ENCODE data around the gene CCDC91. TPM values are rescaled to one million over a fixed set of nuclear protein-coding genes. Genes with fewer than 3 reads are reported as not detected.

The CCDC91 gene
- total RNA-seq, 2 experiments from 2014 or later, result 52.9 to 55.3 TPM

DNA sequence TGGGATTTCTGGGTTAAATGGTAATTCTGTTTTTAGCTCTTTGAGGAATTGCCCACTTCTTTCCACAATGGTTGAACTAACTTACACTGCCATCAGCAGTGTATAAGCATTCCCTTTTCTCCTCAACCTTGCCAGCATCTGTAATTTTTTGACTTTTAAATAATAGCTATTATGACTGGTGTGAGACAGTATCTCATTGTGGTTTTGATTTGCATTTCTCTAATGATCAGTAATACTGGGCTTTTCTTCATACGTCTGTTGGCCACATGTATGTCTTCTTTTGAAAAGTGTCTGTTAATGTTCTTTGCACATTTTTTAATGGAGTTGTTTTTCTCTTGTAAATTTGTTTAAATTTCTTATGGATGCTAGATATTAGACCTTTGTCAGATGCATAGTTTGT, 323.7 kb downstream of the CCDC91 start:
- Histone ChIP-seq H3K27ac (ENCODE audit: low read depth in 1 of 2, low read length in 2 of 2) (no peak overlapping the region), H3K27me3 (ENCODE audit: control insufficient read depth in 1 of 2, insufficient read depth in 2 of 2, low read length in 2 of 2) (no peaks in the 10 kb centered on the region), H3K9me3 (ENCODE audit: control insufficient read depth in 1 of 2, insufficient read depth in 1 of 2, low read length in 2 of 2) (no peaks in the 10 kb centered on the region), H3K4me3 (ENCODE audit: low read length) (no peak overlapping the region), H3K36me3 (ENCODE audit: insufficient read depth, low read length) (no peaks in the 10 kb centered on the region), H3K4me1 (ENCODE audit: insufficient read depth, low read length) (no peaks in the 10 kb centered on the region)
- Mint-ChIP-seq H3K27me3 (no peaks in the 10 kb centered on the region), H3K36me3 (ENCODE audit: low read depth) (peaks cover 91% of the 10 kb centered on the region), H3K4me1 (ENCODE audit: low read depth) (no peaks in the 10 kb centered on the region), H3K4me3 (no peak overlapping the region), H3K27ac (no peak overlapping the region), H3K9me3 (peaks cover 6% of the 10 kb centered on the region)
- DNase-seq (no peak), ATAC-seq (ENCODE audit: poor library complexity) (no peak)
- TF ChIP-seq, protein P1, sequence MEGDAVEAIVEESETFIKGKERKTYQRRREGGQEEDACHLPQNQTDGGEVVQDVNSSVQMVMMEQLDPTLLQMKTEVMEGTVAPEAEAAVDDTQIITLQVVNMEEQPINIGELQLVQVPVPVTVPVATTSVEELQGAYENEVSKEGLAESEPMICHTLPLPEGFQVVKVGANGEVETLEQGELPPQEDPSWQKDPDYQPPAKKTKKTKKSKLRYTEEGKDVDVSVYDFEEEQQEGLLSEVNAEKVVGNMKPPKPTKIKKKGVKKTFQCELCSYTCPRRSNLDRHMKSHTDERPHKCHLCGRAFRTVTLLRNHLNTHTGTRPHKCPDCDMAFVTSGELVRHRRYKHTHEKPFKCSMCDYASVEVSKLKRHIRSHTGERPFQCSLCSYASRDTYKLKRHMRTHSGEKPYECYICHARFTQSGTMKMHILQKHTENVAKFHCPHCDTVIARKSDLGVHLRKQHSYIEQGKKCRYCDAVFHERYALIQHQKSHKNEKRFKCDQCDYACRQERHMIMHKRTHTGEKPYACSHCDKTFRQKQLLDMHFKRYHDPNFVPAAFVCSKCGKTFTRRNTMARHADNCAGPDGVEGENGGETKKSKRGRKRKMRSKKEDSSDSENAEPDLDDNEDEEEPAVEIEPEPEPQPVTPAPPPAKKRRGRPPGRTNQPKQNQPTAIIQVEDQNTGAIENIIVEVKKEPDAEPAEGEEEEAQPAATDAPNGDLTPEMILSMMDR (IDR thresholded peaks at IDR 0.05), result no peak
- intact Hi-C loops (cut with DNase I, micrococcal nuclease), result no loop called here
- POLR2A ChIA-PET, result no interaction called here
- CTCF ChIA-PET, result no interaction called here

DNA sequence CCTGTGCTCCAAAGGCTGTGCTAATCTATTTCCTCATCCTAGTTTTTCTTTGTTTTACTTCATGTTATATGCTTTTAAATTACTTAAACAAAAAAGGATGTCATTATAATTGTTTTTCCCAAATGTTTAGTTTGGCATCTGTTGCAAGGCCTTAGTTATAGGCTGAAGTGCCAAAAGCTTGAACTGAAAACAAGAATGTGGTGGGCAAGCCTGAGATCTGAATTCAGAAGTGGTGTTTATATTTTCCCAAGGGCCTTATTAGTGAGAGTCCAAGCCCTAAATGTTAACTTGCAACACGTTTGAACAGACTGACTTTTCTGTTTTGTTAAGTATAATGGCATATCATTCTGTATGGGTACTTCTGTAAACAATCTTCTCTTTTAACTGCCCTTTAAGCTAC, 326.8 kb downstream of the CCDC91 start:
- no peak overlapping the region for H3K27ac Mint-ChIP-seq
- CTCF ChIA-PET, result no interaction called here
- ATAC-seq (ENCODE audit: poor library complexity) (no peak), DNase-seq (no peak)
- no peaks in the 10 kb centered on the region for H3K4me1 Mint-ChIP-seq (ENCODE audit: low read depth)
- Histone ChIP-seq H3K9me3 (ENCODE audit: control insufficient read depth in 1 of 2, insufficient read depth in 1 of 2, low read length in 2 of 2) (no peaks in the 10 kb centered on the region), H3K27ac (ENCODE audit: low read depth in 1 of 2, low read length in 2 of 2) (no peak overlapping the region), H3K27me3 (ENCODE audit: control insufficient read depth in 1 of 2, insufficient read depth in 2 of 2, low read length in 2 of 2) (no peaks in the 10 kb centered on the region), H3K36me3 (ENCODE audit: insufficient read depth, low read length) (no peaks in the 10 kb centered on the region), H3K4me1 (ENCODE audit: insufficient read depth, low read length) (no peaks in the 10 kb centered on the region), H3K4me3 (ENCODE audit: low read length) (no peak overlapping the region)
- TF ChIP-seq, protein P1 (IDR thresholded peaks at IDR 0.05), result no peak
- H3K9me3 Mint-ChIP-seq, result peaks cover 7% of the 10 kb centered on the region
- intact Hi-C loops (cut with DNase I, micrococcal nuclease), result no loop called here
- peaks cover 86% of the 10 kb centered on the region for H3K36me3 Mint-ChIP-seq (ENCODE audit: low read depth)
- no peak overlapping the region for H3K4me3 Mint-ChIP-seq
- POLR2A ChIA-PET, result no interaction called here
- no peaks in the 10 kb centered on the region for H3K27me3 Mint-ChIP-seq

DNA sequence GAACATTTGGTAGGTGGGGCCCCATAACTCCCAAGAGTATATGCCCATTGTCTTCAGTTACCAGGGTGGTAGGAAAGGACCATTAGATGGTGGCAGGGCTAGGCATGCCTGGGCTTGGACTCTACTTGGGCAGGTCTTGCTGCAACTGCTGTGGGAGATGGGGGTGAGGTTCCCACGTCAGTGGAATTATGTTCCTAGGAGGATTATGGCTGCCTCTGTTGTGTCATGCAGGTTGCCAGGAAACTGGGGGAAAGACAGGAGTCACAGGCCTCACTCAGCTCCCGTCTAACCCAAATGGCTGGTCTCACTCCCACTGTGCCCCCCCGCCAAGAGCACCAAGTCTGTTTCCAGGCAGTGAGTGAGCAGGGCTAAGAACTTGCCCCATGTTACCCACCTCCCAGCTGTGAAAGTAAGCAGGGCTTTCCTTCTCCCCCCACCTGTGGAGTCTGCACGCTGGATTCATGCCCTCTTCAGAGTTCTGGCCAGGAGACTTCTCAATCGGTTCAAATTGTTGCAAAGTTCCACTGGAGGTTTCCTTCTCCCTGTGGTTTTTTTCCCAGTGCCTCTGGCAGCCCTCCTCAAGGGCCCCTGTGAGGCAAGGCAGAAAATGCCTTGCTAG, 337.5 kb downstream of the CCDC91 start:
- DNase-seq (no peak), ATAC-seq (ENCODE audit: poor library complexity) (no peak)
- H3K4me1 Mint-ChIP-seq (ENCODE audit: low read depth), result peaks cover 7% of the 10 kb centered on the region
- peaks cover 58% of the 10 kb centered on the region for H3K36me3 Mint-ChIP-seq (ENCODE audit: low read depth)
- TF ChIP-seq, protein P1 (IDR thresholded peaks at IDR 0.05), result no peak
- intact Hi-C loops (cut with DNase I, micrococcal nuclease), result no loop called here
- H3K9me3 Mint-ChIP-seq, result peaks cover 13% of the 10 kb centered on the region
- no peak overlapping the region for H3K27ac Mint-ChIP-seq
- Histone ChIP-seq H3K9me3 (ENCODE audit: control insufficient read depth in 1 of 2, insufficient read depth in 1 of 2, low read length in 2 of 2) (peaks cover 0 to 12% of the 10 kb centered on the region in 2 experiments), H3K4me1 (ENCODE audit: insufficient read depth, low read length) (no peaks in the 10 kb centered on the region), H3K4me3 (ENCODE audit: low read length) (no peak overlapping the region), H3K27me3 (ENCODE audit: control insufficient read depth in 1 of 2, insufficient read depth in 2 of 2, low read length in 2 of 2) (no peaks in the 10 kb centered on the region), H3K27ac (ENCODE audit: low read depth in 1 of 2, low read length in 2 of 2) (no peak overlapping the region), H3K36me3 (ENCODE audit: insufficient read depth, low read length) (no peaks in the 10 kb centered on the region)
- ChIA-PET CTCF (no interaction called here), POLR2A (no interaction called here)
- no peaks in the 10 kb centered on the region for H3K27me3 Mint-ChIP-seq
- no peak overlapping the region for H3K4me3 Mint-ChIP-seq
